SH-SY5Y (cell line): ENCODE measurements around the gene RPLP2.

Source experiments
- GATA2 ChIP-seq: IDR thresholded peaks from 2 replicates; pipeline ENCODE4 v1.6.1; 2011; ENCODE audit warnings: mild to moderate bottlenecking, low read depth, low read length
- GATA3 ChIP-seq: IDR thresholded peaks from 2 replicates; pipeline ENCODE4 v1.6.1; 2011; ENCODE audit warnings: low read depth, mild to moderate bottlenecking, low read length, moderate library complexity

DNA sequence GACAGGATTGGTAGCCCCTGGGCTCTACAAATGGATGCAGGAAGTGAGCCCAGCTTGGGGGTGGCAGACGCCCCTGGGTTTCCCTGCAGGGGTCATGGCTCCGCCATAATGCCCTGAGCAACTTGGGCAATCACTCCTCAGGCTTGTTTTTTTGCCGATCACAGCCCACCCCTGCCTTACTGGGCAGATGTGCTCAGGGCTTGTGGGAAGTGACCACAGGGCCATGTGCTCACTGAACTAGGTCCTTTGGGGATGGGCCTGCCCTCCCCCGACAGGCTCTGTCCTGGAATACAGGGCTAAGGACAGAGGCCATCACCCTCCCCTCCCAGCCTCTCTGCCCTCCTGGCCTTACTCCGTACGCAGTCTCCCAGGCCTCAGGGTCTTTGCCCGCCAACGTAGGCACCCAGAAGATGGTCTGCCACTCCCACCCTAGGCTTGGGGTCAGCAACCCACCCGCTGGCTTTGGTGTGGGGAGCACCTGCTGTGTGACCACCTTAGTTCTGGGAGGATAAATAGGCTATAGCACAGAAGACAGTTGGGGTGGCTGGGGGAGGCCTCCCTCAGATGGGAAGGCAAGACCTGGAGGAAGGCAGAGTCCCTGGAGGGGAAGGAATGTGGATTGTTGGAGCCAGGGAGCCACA, 3.8 kb downstream of the RPLP2 start:
- TF ChIP-seq GATA2 (no peak), GATA3 (no peak)
